Measurements from ENCODE around the gene SLC22A16. TPM values are rescaled to one million over a fixed set of nuclear protein-coding genes. Genes with fewer than 3 reads are reported as not detected.

The SLC22A16 gene
- polyA plus RNA-seq, 1 donor (not counting 4 experiments of a cell fraction or from before 2014, with no cell fraction given) = not detected

- H3K27ac ChIP-seq (ENCODE audit: control insufficient read depth, insufficient read depth, low read length) = no peak overlapping the region
- H2AFZ ChIP-seq (ENCODE audit: control insufficient read depth, low read length) = no peak overlapping the region
- H3K36me3 ChIP-seq (ENCODE audit: control insufficient read depth in 2 of 2, extremely low read depth in 1 of 2, insufficient read depth in 2 of 2, low read length in 2 of 2) = no peaks in the 10 kb centered on the region
- H3K9me1 ChIP-seq (ENCODE audit: control insufficient read depth, extremely low read depth, insufficient read depth, low read length) = no peaks in the 10 kb centered on the region
- H3K9me3 ChIP-seq (ENCODE audit: control insufficient read depth, low read depth, low read length) = no peaks in the 10 kb centered on the region
- no peak overlapping the region for H3K9ac ChIP-seq (ENCODE audit: control insufficient read depth, extremely low read depth, insufficient read depth, low read length)
- DNase-seq (ENCODE audit: low read depth, low spot score) (no peak), FAIRE-seq (peak; percentile 41)
- no peaks in the 10 kb centered on the region for H3K4me1 ChIP-seq (ENCODE audit: control insufficient read depth, extremely low read depth, insufficient read depth, low read length)
- H4K20me1 ChIP-seq (ENCODE audit: control insufficient read depth, extremely low read depth, insufficient read depth, low read length) = no peaks in the 10 kb centered on the region
- no peak overlapping the region for H3K4me2 ChIP-seq (ENCODE audit: control insufficient read depth, extremely low read depth, insufficient read depth, low read depth, low read length)
- H3K79me2 ChIP-seq (ENCODE audit: control insufficient read depth, insufficient read depth, low read length) = no peaks in the 10 kb centered on the region
- dilution Hi-C loops (cut with MboI; ENCODE audit: extremely low pct_ligation_motif_present, low sequenced_read_pairs) = no loop called here
- TF ChIP-seq EZH2 (IDR thresholded peaks at IDR 0.05; ENCODE audit: low read length) = no peak
- no peak for TF ChIP-seq CTCF (optimal IDR thresholded peaks at IDR 0.05 in 1 of 3, IDR thresholded peaks at IDR 0.05 in 1 of 3, conservative IDR thresholded peaks at IDR 0.05 in 1 of 3; ENCODE audit: extremely low read depth in 1 of 3, insufficient read depth in 2 of 3, low read length in 3 of 3)
- H3K27me3 ChIP-seq (ENCODE audit: control insufficient read depth, extremely low read depth, insufficient read depth, low read length) = no peaks in the 10 kb centered on the region
- H3K4me3 ChIP-seq (ENCODE audit: control insufficient read depth in 2 of 3, extremely low read depth in 1 of 3, insufficient read depth in 2 of 3, low read depth in 1 of 3, low read length in 3 of 3) = no peak overlapping the region
Observed at GRCh38 chr6:110456694-110457093, 19.7 kb downstream of the SLC22A16 start.

- peaks cover 20% of the 10 kb centered on the region for H3K4me1 ChIP-seq (ENCODE audit: control insufficient read depth, extremely low read depth, insufficient read depth, low read length)
- H3K79me2 ChIP-seq (ENCODE audit: control insufficient read depth, insufficient read depth, low read length) = no peaks in the 10 kb centered on the region
- TF ChIP-seq EZH2 (IDR thresholded peaks at IDR 0.05; ENCODE audit: low read length) (no peak), CTCF (optimal IDR thresholded peaks at IDR 0.05 in 1 of 3, IDR thresholded peaks at IDR 0.05 in 1 of 3, conservative IDR thresholded peaks at IDR 0.05 in 1 of 3; ENCODE audit: extremely low read depth in 1 of 3, insufficient read depth in 2 of 3, low read length in 3 of 3) (no peak)
- no peak overlapping the region for H3K9ac ChIP-seq (ENCODE audit: control insufficient read depth, extremely low read depth, insufficient read depth, low read length)
- DNase-seq (ENCODE audit: low read depth, low spot score) (no peak), FAIRE-seq (no peak)
- no peak overlapping the region for H3K4me3 ChIP-seq (ENCODE audit: control insufficient read depth in 2 of 3, extremely low read depth in 1 of 3, insufficient read depth in 2 of 3, low read depth in 1 of 3, low read length in 3 of 3)
- H3K27ac ChIP-seq (ENCODE audit: control insufficient read depth, insufficient read depth, low read length) = no peak overlapping the region
- no peak overlapping the region for H3K4me2 ChIP-seq (ENCODE audit: control insufficient read depth, extremely low read depth, insufficient read depth, low read depth, low read length)
- no peaks in the 10 kb centered on the region for H3K36me3 ChIP-seq (ENCODE audit: control insufficient read depth in 2 of 2, extremely low read depth in 1 of 2, insufficient read depth in 2 of 2, low read length in 2 of 2)
- no peaks in the 10 kb centered on the region for H3K9me1 ChIP-seq (ENCODE audit: control insufficient read depth, extremely low read depth, insufficient read depth, low read length)
- dilution Hi-C loops (cut with MboI; ENCODE audit: extremely low pct_ligation_motif_present, low sequenced_read_pairs) = no loop called here
- no peaks in the 10 kb centered on the region for H3K27me3 ChIP-seq (ENCODE audit: control insufficient read depth, extremely low read depth, insufficient read depth, low read length)
- no peaks in the 10 kb centered on the region for H3K9me3 ChIP-seq (ENCODE audit: control insufficient read depth, low read depth, low read length)
- no peaks in the 10 kb centered on the region for H4K20me1 ChIP-seq (ENCODE audit: control insufficient read depth, extremely low read depth, insufficient read depth, low read length)
- no peak overlapping the region for H2AFZ ChIP-seq (ENCODE audit: control insufficient read depth, low read length)
Observed at GRCh38 chr6:110449541-110449895, 26.9 kb downstream of the SLC22A16 start.
